CD1c-positive myeloid dendritic cell (primary cell): ENCODE measurements around the gene FRMD1.

Experiments used
- DNase-seq: peaks from one replicate; pipeline ENCODE4 v3.0.0-alpha.2; 2016; ENCODE audit errors: extremely low spot score

FRMD1 gene

DNA sequence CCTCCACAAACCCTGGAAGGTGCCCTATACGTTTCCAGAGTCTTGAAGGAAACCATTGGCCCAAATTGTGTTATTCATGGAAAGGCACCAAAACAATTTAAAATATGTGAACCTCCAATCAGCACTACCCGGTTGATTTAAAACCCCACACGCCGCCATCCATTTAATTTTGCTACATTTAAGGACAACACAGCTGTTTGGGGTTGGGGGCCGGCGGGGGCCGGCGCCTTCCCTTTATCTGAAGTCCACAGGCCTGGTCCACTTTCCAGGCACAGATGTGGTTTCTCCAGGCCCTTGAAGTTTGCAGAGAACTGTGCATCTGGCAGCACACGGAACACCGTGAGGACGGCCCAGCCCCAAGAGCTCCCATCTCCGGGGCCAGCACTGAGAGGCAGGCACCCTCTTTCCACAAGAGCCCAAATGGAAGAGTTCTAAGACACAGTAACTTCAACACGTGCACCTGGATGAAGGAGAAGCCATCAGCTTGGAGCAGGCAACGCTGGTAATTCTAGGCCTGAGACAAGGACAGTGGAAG lies 16.8 kb upstream of the FRMD1 start:
- DNase-seq: no peak

DNA sequence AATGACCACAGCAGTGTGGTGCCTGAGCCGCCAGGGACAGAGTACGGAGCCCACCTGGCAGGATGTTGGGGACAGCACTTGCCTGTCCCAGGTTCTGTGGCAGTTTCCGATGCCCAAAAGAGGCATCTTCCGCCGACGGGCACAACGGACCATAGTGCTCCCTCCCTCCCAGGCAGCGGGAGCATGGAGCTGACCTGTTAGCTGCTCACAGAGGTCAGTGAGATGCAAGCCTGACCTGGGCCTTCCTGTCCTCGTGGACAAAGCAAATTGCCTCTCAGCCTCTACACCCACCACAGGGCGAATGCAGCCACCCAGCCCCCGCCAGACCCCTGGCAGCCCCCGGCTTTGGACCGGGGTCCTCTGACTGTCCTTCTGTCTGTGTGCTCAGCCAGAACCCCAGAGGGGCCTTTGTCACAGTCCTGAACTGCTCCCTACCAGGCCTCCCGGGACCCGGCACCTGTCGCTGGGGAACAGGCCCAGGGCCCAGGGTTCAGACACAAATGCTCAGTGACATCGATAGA lies 16.2 kb upstream of the FRMD1 start:
- DNase-seq: no peak

DNA sequence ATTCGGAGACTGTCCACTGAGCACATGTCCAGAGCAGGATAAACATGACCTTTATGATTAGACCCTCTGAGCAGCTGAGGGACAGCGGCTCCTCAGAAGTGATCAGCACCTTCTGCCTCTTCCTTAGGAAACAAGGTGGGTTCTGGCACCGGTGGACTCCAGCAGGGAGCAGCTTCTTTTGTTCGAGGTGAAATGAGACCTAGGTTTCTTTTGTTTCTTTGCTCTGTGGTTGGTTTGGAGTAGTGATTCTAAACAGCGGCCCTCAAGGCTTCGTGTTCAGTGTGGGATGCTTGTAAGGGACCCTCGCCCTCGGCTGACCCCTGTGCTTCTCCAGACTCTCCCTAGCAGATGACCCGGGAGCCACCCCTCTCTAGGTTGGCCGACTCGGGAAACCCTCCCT lies 14.6 kb upstream of the FRMD1 start:
- no peak for DNase-seq

DNA sequence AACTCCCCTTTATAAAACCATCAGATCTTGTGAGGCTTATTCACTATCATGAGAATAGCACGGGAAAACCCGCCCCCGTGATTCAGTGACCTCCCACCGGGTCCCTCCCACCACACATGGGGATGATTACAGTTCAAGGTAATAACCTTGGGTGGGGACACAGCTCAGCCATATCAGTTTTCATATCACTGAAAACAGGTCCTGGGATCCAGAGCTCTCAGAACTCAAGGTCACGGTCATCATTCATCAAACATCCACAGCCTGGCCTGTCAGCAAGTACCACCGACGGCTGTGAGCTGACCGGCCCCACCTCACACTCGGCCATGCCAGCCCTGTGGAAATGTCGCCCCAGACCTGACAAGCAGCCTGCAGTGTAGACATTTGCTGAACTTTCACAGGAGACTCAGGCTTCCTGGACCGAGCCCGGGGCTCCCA lies 14.1 kb upstream of the FRMD1 start:
- DNase-seq: no peak

DNA sequence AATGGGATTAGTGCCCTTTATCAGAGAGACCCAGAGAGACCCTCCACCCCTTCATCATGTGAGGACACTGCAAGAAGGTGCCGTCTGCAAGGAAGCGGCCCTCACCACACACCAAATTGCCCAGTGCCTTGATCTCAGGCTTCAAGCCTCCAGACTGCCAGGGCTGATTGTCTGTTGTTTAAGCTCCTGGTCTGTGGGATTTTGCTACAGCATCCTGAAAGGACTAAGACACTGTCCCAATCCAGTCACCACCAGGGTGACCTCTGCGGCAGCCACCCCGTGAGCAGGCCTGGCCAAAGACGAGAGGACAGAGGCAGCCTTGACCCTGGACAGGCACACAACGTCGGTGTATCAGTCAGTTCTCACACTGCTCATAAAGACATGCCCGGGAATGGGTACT lies 13.5 kb upstream of the FRMD1 start:
- DNase-seq: no peak

DNA sequence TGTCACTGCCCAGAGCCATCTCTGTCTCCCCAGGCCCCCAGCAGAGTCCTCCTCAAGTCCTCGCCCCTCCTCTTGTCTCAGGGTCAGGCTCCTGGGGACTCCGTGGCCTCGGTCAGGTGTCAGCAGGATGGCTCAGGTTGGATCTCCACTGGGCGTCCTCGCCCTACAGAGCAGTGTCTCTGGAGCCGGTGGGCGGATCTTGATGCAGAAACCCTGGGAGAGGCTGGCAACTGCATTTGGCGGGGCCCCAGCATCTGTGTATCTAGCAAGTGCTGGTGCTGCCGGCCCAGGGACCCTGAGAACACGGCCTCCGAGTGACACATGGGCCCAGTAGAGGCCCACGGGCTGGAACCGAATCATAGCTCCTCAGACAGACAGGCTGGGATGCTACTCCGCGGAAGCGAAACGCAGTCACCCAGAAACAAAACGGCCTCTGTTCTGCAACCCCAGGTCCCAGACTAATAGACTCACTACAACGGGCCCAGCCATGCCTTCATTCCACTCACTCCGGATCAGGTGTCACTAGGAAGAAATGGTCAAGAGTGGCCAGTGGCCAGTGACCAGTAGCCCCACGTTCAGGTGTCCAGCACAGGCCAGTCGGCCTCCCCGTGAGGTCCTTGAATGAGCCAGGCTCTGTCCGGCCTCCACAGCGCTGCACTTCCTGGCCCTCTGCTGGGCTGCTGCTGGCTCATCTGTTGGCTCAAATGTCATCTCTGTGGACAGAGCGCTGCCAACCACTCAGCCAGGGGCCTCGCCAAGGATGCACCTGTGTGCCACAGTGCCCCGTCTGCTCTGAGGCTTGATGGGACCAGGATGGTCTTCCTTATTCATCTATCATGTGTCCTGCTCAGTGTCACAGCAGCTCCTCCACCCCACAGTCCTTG lies 12.6 kb upstream of the FRMD1 start:
- no peak for DNase-seq

DNA sequence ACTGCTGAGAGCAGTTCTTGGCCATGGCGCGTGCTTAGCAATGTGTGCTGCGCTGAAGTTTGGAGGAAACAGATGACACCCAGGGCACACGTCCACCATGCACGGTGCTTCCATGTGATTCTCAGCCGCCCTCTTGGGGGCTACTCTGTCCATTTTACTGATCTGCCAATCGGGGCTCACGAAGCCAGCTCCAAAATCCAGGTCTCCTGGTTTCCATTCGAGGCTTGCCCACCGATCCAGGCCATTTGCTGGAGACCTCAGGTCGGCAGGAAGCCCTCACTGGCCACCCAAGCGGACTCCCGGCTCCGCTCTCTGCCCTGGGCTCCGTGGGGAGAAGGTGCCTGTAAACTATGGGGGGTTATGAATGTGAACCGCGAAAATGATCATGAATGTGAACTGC lies 11.7 kb upstream of the FRMD1 start:
- no peak for DNase-seq

DNA sequence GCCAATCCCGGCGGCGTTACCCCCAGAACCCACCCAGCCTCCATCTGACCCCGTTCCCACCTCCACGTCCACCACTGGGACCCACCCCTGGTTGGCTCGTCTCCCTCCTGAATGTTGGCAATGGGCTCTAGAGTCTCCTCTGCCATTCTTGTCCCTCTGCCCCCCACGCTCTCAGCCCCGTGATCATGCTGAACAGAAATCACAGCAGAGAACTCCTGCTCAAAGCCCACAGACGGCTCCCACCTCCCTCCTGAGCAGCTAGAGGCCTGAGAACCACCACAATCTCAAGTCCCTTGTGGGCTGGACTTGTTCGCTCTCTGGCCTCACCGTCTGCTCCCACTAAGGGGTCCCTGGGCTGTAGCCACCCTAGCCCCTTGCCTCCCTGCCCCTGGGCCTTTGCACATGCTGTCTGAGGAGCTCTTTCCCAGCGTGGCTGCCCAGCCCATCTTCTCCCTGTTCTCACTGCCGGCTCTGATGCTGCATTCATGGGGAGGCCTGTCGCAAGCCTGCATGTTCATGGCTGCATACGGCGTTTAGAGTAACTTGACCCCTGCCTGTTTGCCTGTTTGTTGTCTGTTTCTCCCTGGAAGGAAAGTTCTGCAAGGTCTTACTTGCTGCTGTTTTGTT lies 11.2 kb upstream of the FRMD1 start:
- no peak for DNase-seq

DNA sequence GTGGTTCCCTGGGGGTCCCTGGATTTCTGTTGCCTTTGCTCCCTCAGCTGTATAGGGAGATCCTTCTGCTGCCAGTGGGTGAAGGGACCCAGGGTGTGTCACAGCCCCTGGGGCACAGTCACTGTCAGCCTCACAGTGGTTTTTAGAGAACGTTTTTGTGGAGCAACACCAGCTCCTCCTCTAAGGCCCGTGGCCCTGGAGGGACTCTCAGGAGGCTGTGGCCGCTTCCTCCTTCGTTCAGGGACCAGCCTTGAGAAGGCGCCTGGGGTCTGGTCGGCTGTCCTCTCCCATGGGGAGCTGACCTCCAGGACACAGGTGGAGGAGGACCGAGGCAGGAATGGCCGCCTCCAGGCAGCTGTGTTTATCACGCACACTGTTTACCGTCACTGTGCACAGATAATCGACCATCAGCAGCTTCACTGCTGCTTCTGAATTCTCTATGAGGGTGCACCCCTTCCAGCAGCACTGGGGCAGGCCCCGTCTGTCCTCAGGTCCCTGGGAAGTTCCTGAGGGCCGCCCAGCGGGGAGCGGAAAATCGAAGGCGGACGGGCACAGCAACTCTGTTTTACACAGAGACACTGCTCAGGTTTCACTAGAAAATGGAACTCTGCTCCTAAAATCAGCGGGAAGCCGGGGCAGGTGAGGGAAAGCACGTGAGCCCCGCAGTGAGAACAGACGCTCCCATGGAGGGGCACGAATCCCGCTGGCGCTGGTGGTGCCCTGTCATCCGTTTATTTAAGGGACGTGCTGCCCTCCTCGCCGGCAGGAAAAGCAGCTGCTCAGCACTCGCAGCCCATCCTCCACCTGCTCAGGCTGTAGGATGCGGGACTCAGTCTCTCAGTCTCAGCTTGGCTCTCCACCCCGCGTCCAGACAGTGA lies 10.4 kb upstream of the FRMD1 start:
- DNase-seq: no peak

DNA sequence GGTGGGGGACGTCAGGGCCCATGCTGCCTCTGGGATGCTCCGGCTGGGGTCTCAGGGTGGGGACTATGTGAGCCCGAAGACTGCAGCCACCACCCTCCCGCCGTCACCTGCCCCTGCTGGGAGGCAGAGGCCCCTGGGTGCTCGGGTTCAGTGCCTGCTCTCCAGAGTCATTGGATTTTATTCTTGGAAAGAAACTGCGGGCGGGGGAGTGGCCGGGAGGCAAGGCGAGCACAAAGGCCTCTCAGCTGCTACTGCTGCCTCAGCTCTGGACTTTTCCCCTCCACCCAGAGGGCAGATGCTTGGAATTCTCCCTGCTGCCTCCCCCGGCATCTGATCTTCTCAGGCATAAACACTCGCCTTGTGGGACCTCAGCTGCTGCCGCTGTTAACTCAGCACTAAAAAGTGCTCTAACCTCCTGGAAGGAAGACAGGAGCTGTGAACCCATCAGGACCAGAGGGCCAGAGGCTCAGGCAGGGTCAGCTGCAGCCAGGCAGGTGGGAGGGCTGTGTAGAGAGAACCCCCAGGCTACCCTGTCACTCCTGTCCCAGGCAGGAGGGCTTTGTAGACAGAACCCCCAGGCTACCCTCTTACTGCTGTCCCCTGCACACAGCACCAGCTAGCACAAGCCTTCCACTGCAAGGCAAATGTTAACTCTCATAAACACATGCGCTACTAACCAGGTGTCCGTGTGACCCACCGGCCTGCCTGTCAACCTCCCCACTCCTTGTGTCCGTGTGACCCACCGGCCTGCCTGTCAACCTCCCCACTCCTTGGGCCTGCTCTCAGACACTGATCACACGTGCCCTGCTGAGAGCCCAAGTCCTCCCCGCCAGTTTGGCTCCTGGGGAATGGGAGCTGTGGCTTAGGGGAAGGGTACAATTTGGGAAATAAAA lies 9.4 kb upstream of the FRMD1 start:
- DNase-seq: no peak

DNA sequence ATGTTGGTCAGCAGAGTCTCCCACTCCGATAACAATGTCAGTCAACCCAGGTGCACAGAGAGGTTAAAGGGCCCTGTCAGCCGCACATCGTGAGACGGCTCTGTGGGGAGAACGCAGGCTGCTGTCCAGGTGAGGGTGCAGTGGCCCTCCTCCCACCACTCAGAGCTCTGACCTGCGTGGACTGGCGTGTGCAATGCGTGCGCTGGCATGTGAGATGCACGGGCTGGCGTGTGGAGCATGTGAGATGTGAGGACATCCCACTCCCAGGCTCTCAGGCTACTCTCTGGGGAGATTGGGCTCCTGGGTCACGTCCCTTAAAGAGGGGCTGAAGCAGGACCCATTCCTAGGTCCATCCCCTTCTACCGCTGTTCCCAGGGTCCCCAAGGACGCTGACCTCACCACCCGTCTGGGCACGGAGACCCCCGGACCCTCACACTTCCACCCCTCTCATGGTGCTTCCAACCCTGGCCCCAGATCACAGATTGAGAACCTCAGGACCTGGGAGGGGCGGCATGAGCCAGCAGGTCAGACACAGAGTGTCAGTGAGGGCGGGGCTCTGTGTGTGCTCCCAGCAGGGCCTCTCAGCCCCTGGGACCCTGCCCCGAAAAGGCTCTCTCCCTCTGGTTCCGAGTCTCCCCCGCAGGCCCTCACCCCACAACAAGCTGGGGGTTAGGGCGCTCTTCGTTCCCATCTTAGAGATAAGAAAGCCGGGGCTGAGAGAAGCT lies 8.6 kb upstream of the FRMD1 start:
- DNase-seq: no peak

DNA sequence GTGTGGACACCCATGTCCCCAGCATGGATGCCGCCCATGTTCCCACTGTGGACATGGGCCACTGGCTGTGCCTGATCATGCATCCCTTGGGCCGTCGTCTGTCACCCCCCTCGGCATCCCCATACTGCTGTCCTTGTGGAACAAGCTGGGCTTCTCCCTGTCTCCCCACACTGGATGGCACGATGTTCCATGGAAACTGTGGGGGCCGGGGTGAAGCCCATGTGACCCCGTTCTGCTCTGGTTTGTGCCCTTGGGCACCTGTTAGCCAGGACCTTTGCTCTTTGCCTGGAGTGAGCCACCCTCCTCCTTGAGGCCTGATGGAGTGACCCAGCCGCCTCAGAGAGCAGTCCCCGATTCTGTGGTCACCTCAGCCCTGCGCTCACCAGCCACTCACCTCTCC lies 7.6 kb upstream of the FRMD1 start:
- DNase-seq: no peak

DNA sequence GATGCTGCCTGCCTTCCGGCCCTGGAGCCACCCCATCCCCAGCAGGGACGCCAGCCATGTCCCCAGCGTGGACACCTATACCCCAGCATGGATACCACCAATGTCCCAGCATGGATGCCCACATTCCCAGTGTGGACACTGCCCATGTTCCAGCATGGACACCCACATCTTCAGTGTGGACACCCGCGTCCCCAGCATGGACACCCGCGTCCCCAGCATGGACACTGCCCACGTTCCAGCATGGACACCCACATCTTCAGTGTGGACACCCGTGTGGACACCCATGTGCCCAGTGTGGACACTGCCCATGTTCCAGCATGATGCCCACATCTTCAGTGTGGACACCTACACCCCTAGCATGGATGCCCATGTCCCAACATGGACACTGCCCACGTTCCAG lies 7.1 kb upstream of the FRMD1 start:
- DNase-seq: no peak

DNA sequence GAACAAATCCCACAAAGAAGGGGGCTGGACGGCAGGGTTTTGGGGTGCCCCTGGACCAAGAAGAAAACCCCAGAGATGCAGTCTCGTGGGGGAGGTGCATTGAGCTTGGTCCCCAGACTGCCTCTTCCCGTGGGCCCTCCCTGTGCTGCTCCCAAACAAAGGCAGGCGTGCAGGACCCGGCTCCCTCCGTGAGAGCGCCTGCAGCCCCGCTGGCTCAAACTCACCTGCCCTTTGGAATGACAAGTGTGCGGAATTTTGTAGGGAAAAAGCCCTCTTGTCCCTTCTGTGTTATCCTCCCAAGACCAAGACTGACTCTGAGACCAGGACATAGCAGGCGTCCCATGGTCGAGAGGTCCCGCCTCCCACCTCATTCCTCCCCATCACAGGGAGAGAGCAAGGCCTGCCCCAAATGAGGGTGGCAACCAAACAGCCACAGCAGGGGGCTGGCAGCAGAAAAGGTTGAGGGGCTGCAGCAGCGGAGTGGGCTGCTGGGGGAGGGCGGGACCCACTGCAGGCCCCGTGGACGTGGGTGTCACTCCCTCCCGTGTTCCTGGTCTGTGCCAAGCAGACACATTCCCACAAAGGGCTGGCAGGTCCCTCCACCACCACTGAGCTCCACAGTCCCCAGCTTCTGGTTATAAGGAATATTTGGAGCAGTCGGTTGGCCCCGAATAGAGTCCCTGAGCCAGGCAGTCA lies 5.6 kb upstream of the FRMD1 start:
- no peak for DNase-seq

DNA sequence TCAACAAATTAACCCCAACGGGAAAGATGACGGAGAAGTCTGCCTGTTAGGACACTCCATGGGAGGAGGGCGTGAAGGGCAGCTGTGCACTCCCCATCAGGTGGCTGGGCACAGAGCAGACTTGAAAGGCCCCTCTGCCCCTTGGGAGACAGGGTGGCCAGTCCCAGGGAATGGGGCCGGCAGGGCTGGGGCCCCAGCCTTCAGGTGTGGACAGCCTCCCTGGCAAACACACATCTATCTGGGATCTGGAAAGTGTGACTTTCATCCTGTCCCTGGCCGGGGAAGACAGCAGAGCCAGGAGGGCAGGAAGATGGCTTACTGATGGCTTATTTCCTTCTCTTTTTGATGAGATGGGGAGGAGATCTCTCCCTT lies 4.5 kb upstream of the FRMD1 start:
- DNase-seq: no peak

DNA sequence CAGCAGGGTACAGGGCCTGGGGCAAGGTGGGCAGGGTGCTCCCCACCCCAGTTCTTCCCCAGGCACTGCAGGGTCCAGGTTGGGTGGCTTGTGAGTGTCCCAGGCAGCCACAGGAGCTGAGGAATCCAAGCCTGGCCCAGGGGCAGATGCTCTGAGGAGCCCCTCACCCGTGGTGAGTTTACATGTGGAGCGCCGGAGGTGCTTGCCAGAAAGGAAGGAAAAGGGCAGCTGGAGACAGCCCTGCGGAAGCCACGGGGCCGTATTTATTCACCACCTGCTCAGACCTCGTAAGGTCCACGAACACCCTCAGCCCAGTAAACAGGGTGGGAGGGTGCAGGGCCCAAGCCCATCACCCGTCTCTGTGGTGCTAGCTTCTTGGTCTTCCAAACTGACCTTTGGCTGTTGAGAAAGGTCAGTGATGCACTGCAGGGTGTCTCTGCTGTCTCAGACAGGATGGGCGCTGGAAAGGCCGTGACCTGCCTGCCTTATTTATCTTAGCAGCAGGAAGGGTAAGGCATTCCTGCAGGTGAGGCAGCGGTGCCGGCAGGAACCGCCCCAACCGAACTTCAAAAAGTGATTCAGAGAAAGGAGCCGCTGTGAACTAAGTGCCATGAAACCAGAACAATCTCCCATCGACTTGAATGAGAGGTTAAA lies 4.0 kb upstream of the FRMD1 start:
- DNase-seq: no peak

DNA sequence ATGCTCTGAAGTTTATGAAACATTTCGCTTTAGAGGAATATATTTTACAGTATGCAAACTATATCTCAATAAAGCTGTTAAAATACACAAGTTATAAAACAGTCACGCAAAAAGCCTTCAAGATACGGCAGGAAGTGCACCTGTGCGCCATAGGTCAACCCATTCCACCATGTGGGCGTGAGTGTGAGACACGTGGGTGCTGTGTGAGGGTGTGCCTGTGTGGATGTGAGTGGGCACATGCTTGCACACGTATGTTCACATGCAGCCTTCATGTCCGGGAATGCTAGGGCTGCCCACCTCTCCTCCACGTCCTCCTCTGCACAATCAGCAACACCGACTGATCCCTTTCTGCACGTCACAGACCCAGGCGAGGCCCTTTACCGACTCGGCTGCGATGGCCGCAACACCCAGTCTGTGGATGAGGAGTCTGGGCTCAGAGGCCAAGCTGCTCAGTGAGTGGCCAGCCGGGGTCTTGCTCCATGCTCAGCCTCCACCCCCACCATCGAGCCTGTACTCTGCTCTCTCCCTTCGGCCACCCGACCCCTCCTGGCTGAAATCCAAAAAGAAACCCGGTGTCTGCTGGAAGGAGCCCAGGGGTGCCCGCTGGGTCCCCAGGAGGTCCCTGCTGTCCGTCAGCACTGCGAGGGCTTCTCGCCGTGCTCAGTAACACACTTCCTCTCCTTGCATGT lies 3.0 kb upstream of the FRMD1 start:
- no peak for DNase-seq

DNA sequence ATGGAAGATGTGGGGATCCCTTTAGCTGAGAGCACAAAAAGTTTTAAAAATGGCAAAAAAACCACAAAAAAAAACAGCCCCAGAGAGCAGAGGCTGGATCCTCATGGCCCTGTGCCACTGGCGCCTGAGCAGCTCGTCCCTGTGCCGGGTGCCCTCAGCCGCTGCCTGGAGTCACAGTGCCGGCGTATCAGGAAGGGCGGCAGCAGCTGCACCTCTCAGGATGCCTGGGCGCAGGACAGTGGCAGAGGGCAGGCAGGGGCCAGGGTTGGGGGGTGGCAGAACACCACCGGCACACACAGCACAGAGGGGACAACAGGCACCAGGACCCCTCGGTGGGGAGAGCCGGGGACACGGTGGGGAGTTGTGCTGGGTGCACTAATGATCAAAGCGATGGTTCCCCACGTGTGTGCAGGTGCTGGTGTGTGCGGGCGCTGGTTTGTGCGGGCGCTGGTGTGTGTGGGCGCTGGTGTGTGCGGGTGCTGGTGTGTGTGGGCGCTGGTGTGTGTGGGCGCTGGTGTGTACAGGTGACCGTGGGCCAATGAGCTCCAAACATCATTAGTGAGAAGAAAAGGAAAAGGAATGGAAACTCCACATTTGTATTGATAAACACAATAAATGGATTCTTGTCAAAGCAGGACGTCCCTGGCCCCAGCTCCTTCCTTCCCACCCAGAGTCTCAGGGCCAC lies 1.5 kb upstream of the FRMD1 start:
- no peak for DNase-seq
